ENCODE measurements around the gene LAMA4. TPM values are rescaled to one million over a fixed set of nuclear protein-coding genes. Genes with fewer than 3 reads are reported as not detected.

LAMA4 gene
- total RNA-seq, 6 donors from 2014 or later: 29.5 to 119 (median 58.9) TPM

DNA sequence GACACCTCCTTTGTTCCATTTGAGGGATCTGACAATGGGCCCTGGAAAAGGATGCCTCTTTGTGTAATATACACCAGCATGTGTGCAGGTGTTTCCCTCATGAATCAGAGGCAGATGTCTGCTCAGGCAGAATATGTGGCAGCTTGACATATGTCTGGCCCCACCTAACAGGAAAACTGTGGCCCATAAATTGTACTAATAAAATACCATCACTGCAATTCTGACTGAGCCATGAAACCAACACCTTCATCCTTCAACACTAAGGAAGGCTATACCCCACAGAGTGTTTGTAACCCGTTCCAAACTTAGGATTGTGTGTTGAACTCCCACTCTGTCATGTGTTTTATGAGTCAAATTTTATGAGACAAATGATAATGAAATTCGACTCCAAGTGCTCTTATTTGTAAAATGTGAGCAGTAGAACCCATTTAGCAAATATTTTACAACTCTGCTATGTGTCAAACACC is 22.7 kb downstream of the LAMA4 start:
- 26 to 39% methylated on average over 2 of the region's 2 CpGs for WGBS, 2 donors
- DNase-seq: no peak
- H3K36me3 ChIP-seq: no peaks in the 10 kb centered on the region
- H3K4me1 ChIP-seq: peaks cover 7 to 28% (median 21%) of the 10 kb centered on the region in 4 donors
- peak overlapping the region in 3 of 4 donors; percentile 10 to 74 (median 14) for H3K27ac ChIP-seq
- no peak for ATAC-seq (ENCODE audit: low FRiP score in 2 of 2)
- TF ChIP-seq POLR2AphosphoS5 (IDR thresholded peaks at IDR 0.05) (no peak), EP300 (IDR thresholded peaks at IDR 0.05) (no peak), POLR2A (IDR thresholded peaks at IDR 0.05) (no peak)
- TF ChIP-seq, protein P1, sequence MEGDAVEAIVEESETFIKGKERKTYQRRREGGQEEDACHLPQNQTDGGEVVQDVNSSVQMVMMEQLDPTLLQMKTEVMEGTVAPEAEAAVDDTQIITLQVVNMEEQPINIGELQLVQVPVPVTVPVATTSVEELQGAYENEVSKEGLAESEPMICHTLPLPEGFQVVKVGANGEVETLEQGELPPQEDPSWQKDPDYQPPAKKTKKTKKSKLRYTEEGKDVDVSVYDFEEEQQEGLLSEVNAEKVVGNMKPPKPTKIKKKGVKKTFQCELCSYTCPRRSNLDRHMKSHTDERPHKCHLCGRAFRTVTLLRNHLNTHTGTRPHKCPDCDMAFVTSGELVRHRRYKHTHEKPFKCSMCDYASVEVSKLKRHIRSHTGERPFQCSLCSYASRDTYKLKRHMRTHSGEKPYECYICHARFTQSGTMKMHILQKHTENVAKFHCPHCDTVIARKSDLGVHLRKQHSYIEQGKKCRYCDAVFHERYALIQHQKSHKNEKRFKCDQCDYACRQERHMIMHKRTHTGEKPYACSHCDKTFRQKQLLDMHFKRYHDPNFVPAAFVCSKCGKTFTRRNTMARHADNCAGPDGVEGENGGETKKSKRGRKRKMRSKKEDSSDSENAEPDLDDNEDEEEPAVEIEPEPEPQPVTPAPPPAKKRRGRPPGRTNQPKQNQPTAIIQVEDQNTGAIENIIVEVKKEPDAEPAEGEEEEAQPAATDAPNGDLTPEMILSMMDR (IDR thresholded peaks at IDR 0.05): no peak
- no peaks in the 10 kb centered on the region for H3K27me3 ChIP-seq
- H3K4me3 ChIP-seq: no peak overlapping the region
- H3K9me3 ChIP-seq: no peaks in the 10 kb centered on the region

DNA sequence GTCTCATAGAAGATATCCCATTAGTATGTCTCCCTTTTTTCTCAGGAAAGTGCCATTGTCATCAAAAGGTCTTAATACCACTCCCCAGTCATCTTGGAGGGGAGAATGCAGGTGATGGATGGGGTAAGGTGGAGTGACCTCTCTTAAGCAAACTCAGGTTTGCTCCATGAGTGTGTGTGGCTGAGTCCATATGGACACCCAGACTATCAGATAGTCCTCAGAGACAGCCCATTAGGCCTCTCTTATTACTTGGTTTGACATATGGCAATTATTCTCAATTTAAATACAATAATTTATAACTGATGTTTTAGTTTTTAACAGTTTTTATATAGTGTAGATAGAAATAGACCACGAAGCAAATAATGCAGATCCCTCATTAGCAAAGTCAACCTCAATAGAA is 23.2 kb downstream of the LAMA4 start:
- peaks cover 7 to 31% (median 22%) of the 10 kb centered on the region in 4 donors for H3K4me1 ChIP-seq
- no peak overlapping the region for H3K4me3 ChIP-seq
- H3K9me3 ChIP-seq: no peaks in the 10 kb centered on the region
- H3K36me3 ChIP-seq: no peaks in the 10 kb centered on the region
- 59 to 74% methylated on average over 1 of the region's 1 CpG for WGBS, 2 donors
- H3K27ac ChIP-seq: no peak overlapping the region
- TF ChIP-seq, protein P1 (IDR thresholded peaks at IDR 0.05): no peak
- no peak for TF ChIP-seq EP300 (IDR thresholded peaks at IDR 0.05)
- TF ChIP-seq POLR2AphosphoS5 (IDR thresholded peaks at IDR 0.05): no peak
- TF ChIP-seq POLR2A (IDR thresholded peaks at IDR 0.05): no peak
- no peak for ATAC-seq (ENCODE audit: low FRiP score in 2 of 2)
- H3K27me3 ChIP-seq: no peaks in the 10 kb centered on the region
- DNase-seq: no peak

DNA sequence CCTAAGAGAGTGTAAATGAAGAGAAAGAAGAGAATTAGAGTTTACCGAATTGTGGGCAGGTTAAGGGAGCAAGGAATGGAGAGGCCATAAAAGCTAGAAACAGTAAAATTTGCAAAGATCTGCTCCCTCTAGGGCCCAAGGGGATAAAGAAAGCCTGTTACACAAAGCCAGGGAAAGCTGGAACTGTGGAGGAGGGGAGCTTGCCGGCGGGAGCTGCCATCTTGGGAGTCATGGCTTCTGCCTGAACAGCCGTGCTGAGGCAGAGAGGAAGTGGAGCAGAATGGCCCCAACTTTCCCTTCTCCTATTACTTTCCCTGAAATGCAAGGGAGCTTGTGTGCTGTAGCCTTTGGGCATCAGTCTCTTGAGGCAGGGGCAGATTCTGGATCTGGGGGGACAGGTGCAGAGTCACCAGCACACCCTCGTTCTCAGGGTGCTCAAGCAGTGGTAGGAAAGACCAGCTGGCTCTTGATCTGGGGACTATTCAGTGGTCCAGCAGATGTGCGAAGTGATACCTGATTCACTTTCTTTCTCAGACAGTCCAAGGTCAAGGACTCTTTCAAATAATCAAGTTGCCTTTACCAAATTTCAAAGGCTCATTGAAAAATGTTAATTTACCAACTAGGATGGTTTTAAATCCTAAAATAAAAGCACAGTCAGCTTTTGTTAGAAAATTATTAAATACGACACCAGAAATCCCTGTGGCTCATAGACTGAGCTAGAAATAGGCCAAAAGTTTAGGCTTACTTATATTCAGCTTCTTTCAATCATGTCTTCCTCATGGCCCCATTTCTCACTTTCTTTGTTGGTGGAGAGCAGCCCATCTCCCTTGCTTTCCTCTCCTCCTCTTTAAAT is 25.7 kb downstream of the LAMA4 start:
- Histone ChIP-seq H3K27me3 (no peaks in the 10 kb centered on the region), H3K4me3 (no peak overlapping the region), H3K36me3 (no peaks in the 10 kb centered on the region), H3K4me1 (peaks cover 7 to 46% (median 23%) of the 10 kb centered on the region in 4 donors), H3K9me3 (no peaks in the 10 kb centered on the region), H3K27ac (peak overlapping the region; percentile 4 to 71 (median 38))
- DNase-seq (no peak), ATAC-seq (ENCODE audit: low FRiP score in 2 of 2) (no peak)
- no peak for TF ChIP-seq POLR2A (IDR thresholded peaks at IDR 0.05)
- TF ChIP-seq, protein P1 (IDR thresholded peaks at IDR 0.05): no peak
- no peak for TF ChIP-seq EP300 (IDR thresholded peaks at IDR 0.05)
- TF ChIP-seq POLR2AphosphoS5 (IDR thresholded peaks at IDR 0.05): no peak
- whole genome bisulfite sequencing, 2 donors: 83 to 92% methylated on average over 7 of the region's 7 CpGs

DNA sequence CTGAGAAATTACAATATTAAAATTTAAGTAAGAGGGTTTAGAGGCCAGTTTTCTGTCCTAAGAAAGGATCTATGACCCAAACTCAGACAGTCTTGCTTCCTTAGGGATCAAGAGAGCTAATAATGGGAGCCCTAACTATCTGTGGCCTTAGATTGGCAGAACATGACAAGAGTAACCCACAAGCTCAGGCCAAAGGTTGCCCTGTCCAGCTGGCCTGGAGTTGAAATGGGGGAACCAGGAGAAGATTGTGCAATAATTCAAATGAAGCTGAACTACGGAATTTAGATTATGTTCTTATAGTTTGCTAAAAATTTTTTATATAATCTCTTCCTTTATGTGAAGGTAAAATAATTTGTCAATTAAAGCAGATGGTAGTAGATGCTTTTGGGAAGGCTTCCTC is 26.4 kb downstream of the LAMA4 start:
- Histone ChIP-seq H3K27ac (peak overlapping the region; percentile 5 to 71 (median 39)), H3K36me3 (no peaks in the 10 kb centered on the region), H3K27me3 (no peaks in the 10 kb centered on the region), H3K9me3 (no peaks in the 10 kb centered on the region), H3K4me3 (no peak overlapping the region), H3K4me1 (peaks cover 7 to 43% (median 21%) of the 10 kb centered on the region in 4 donors)
- 66 to 81% methylated on average over 1 of the region's 1 CpG for WGBS, 2 donors
- TF ChIP-seq EP300 (IDR thresholded peaks at IDR 0.05) (no peak), POLR2A (IDR thresholded peaks at IDR 0.05) (no peak), POLR2AphosphoS5 (IDR thresholded peaks at IDR 0.05) (no peak)
- TF ChIP-seq, protein P1 (IDR thresholded peaks at IDR 0.05): no peak
- ATAC-seq (ENCODE audit: low FRiP score in 2 of 2) (no peak), DNase-seq (no peak)
